ENCODE measurements around the gene SAMD5. TPM values are rescaled to one million over a fixed set of nuclear protein-coding genes. Genes with fewer than 3 reads are reported as not detected.

Gene SAMD5
- total and polyA plus RNA-seq, 2 donors from 2014 or later, result 9.2 to 11.1 TPM

DNA sequence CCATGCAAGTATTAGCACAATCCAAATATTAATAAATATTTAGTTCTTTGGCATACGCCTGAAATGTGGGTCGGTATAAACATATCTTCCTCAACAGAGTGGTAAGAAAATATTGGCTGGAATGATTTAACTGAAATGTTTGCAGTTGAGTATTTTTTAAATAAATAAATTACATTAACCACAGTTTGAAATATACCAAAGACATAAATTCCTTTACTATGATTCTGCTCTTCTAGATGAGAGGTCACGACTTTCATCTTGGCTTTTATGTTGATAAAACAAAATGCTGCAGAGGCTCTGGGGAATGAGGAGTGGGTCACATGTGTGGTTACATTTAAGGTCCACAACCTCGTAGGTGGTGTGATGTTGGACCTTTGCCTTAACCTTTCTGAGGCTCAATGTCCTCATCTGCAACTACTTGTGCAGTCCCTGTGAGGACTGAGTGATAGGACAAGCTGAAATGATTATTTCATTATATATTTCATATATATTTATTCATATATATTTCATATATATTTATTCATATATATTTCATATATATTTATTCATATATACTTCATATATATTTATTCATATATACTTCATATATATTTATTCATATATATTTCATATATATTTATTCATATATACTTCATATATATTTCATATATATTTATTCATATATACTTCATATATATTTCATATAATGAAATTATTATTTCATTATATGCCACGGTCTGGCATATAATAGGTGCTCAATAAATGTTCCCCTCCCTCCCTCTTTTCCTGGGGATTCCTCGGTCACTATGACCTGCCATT lies 107.4 kb downstream of the SAMD5 start:
- FAIRE-seq (peak; percentile 99), DNase-seq (no peak)
- Histone ChIP-seq H3K9me3 (ENCODE audit: control insufficient read depth in 2 of 3, insufficient read depth in 1 of 3, low read length in 3 of 3) (no peaks in the 10 kb centered on the region), H3K4me3 (ENCODE audit: low read length in 3 of 3) (no peak overlapping the region), H3K36me3 (ENCODE audit: control insufficient read depth in 2 of 3, insufficient read depth in 3 of 3, low read length in 3 of 3) (no peaks in the 10 kb centered on the region), H3K4me1 (ENCODE audit: control insufficient read depth in 2 of 3, insufficient read depth in 2 of 3, low read depth in 1 of 3, low read length in 3 of 3) (no peaks in the 10 kb centered on the region), H3K27me3 (ENCODE audit: control insufficient read depth, insufficient read depth, low read length) (no peaks in the 10 kb centered on the region), H3K9ac (ENCODE audit: low read length in 3 of 3) (no peak overlapping the region), H3K27ac (ENCODE audit: low read depth in 2 of 2, low read length in 2 of 2) (no peak overlapping the region)
- TF ChIP-seq, protein P1, sequence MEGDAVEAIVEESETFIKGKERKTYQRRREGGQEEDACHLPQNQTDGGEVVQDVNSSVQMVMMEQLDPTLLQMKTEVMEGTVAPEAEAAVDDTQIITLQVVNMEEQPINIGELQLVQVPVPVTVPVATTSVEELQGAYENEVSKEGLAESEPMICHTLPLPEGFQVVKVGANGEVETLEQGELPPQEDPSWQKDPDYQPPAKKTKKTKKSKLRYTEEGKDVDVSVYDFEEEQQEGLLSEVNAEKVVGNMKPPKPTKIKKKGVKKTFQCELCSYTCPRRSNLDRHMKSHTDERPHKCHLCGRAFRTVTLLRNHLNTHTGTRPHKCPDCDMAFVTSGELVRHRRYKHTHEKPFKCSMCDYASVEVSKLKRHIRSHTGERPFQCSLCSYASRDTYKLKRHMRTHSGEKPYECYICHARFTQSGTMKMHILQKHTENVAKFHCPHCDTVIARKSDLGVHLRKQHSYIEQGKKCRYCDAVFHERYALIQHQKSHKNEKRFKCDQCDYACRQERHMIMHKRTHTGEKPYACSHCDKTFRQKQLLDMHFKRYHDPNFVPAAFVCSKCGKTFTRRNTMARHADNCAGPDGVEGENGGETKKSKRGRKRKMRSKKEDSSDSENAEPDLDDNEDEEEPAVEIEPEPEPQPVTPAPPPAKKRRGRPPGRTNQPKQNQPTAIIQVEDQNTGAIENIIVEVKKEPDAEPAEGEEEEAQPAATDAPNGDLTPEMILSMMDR (IDR thresholded peaks at IDR 0.05; ENCODE audit: borderline replicate concordance, extremely low read depth, insufficient read depth), result no peak
- intact Hi-C loops (cut with DNase I), result no loop called here

GRCh38 chr6:147617366-147617765 lies 108.9 kb downstream of the SAMD5 start:
- Histone ChIP-seq H3K9me3 (ENCODE audit: control insufficient read depth in 2 of 3, insufficient read depth in 1 of 3, low read length in 3 of 3) (no peaks in the 10 kb centered on the region), H3K36me3 (ENCODE audit: control insufficient read depth in 2 of 3, insufficient read depth in 3 of 3, low read length in 3 of 3) (no peaks in the 10 kb centered on the region), H3K27me3 (ENCODE audit: control insufficient read depth, insufficient read depth, low read length) (no peaks in the 10 kb centered on the region), H3K4me3 (ENCODE audit: low read length in 3 of 3) (no peak overlapping the region), H3K27ac (ENCODE audit: low read depth in 2 of 2, low read length in 2 of 2) (no peak overlapping the region), H3K9ac (ENCODE audit: low read length in 3 of 3) (no peak overlapping the region), H3K4me1 (ENCODE audit: control insufficient read depth in 2 of 3, insufficient read depth in 2 of 3, low read depth in 1 of 3, low read length in 3 of 3) (no peaks in the 10 kb centered on the region)
- DNase-seq, result no peak
- no peak for FAIRE-seq
- TF ChIP-seq, protein P1 (IDR thresholded peaks at IDR 0.05; ENCODE audit: borderline replicate concordance, extremely low read depth, insufficient read depth), result no peak
- intact Hi-C loops (cut with DNase I), result no loop called here

DNA sequence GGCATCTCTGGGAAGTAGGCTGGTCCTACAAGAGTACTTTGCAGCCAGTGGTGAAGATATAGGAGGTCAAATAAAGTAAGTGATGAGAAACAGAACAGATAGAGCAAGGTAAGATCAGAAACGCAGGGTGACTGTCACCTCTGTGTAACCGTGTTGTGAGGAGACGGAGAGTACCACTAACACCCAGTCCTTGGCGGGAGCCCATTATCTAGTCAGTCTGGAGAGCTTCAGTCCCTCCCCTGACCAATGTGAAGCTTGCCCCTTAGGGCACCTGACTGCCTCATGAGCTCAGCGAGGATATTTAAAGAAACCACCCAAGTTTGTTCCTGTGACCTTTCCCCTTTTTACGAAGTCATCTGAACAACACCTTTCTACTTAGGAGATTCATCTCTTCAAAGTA lies 110.0 kb downstream of the SAMD5 start:
- Histone ChIP-seq H3K36me3 (ENCODE audit: control insufficient read depth in 2 of 3, insufficient read depth in 3 of 3, low read length in 3 of 3) (no peaks in the 10 kb centered on the region), H3K27me3 (ENCODE audit: control insufficient read depth, insufficient read depth, low read length) (no peaks in the 10 kb centered on the region), H3K4me3 (ENCODE audit: low read length in 3 of 3) (no peak overlapping the region), H3K9ac (ENCODE audit: low read length in 3 of 3) (no peak overlapping the region), H3K27ac (ENCODE audit: low read depth in 2 of 2, low read length in 2 of 2) (no peak overlapping the region), H3K9me3 (ENCODE audit: control insufficient read depth in 2 of 3, insufficient read depth in 1 of 3, low read length in 3 of 3) (no peaks in the 10 kb centered on the region), H3K4me1 (ENCODE audit: control insufficient read depth in 2 of 3, insufficient read depth in 2 of 3, low read depth in 1 of 3, low read length in 3 of 3) (no peaks in the 10 kb centered on the region)
- TF ChIP-seq, protein P1 (IDR thresholded peaks at IDR 0.05; ENCODE audit: borderline replicate concordance, extremely low read depth, insufficient read depth), result no peak
- FAIRE-seq (no peak), DNase-seq (no peak)
- intact Hi-C loops (cut with DNase I), result no loop called here

Data from kidney (tissue), 14 donors.